PC-3 (cell line): ENCODE data around the gene CYP27A1. TPM values are rescaled to one million over a fixed set of nuclear protein-coding genes. Genes with fewer than 3 reads are reported as not detected.

Experiments
- ATAC-seq: fragments of 200-7000 bp; cut with Tn5 transposase; 2 replicates; pipeline ENCODE4 v1.9.1; 2020; ENCODE audit warnings: mild to moderate bottlenecking, moderate library complexity
- BruUV-seq: library from RNA; stranded (reverse); fragments of 400-500 nt; replicated peaks from 2 replicates; lab custom pipeline; 2021; lab: Mats Ljungman, UMichigan
- CTCF ChIA-PET: fragments of 300-600 bp; sonication (Branson Sonifier 250); formaldehyde crosslinking; loops from one replicate; lab custom pipeline; 2022; ENCODE audit warnings: antibody characterized with exemption; lab: Charles Lee
- POLR2A ChIA-PET: fragments of 300-600 bp; sonication (Branson Sonifier 250); formaldehyde crosslinking; loops from one replicate; lab custom pipeline; 2022; ENCODE audit warnings: antibody characterized with exemption; ENCODE audit not compliant: unreplicated experiment; lab: Charles Lee
- DNase-seq: peaks from one replicate; pipeline ENCODE4 v3.0.0-alpha.2; 2015
- H2AFZ ChIP-seq: fragments of 300-600 bp; sonication (generic); 2 replicates; pipeline ENCODE4 v1.6.0; 2016; ENCODE audit warnings: antibody characterized with exemption, low read length
- H3F3A ChIP-seq: fragments of 300-600 bp; sonication (generic); one replicate; pipeline ENCODE4 v1.6.0; 2017; ENCODE audit warnings: antibody characterized with exemption, low read length, control low read depth, mild to moderate bottlenecking; ENCODE audit not compliant: unreplicated experiment
- H3K27ac ChIP-seq: fragments of 300-600 bp; sonication (generic); 2 replicates; pipeline ENCODE4 v1.5.1; 2016; ENCODE audit warnings: mild to moderate bottlenecking, low read length
- H3K27me3 ChIP-seq: fragments of 300-600 bp; sonication (generic); 2 replicates; pipeline ENCODE4 v1.6.1; 2016; ENCODE audit warnings: low read length, mixed read lengths
- H3K36me3 ChIP-seq: fragments of 300-600 bp; sonication (generic); 2 replicates; pipeline ENCODE4 v1.6.1; 2016; ENCODE audit warnings: low read depth, mixed run types, low read length, mixed read lengths
- H3K4me1 ChIP-seq: fragments of 300-600 bp; sonication (generic); 2 replicates; pipeline ENCODE4 v1.5.1; 2016; ENCODE audit warnings: low read length; ENCODE audit not compliant: insufficient read depth
- H3K4me2 ChIP-seq: fragments of 300-600 bp; sonication (generic); 2 replicates; pipeline ENCODE4 v1.6.0; 2016; ENCODE audit warnings: low read length
- H3K4me3 ChIP-seq: fragments of 300-600 bp; sonication (generic); 2 replicates; pipeline ENCODE4 v1.5.1; 2016; ENCODE audit warnings: mild to moderate bottlenecking, low read length, mixed read lengths
- H3K79me2 ChIP-seq: fragments of 300-600 bp; sonication (generic); 2 replicates; pipeline ENCODE4 v1.6.1; 2017; ENCODE audit warnings: low read length, mixed read lengths
- H3K9ac ChIP-seq: fragments of 300-600 bp; sonication (generic); 2 replicates; pipeline ENCODE4 v1.6.0; 2016; ENCODE audit warnings: mild to moderate bottlenecking, low read length
- H3K9me2 ChIP-seq: fragments of 300-600 bp; sonication (generic); replicated peaks from 2 replicates; pipeline ENCODE4 v1.6.1; 2016; ENCODE audit warnings: mixed run types, low read length, mixed read lengths
- H3K9me3 ChIP-seq: fragments of 300-600 bp; sonication (generic); 2 replicates; pipeline ENCODE4 v1.6.1; 2016; ENCODE audit warnings: low read length, mixed read lengths
- H4K20me1 ChIP-seq: fragments of 300-600 bp; sonication (generic); 2 replicates; pipeline ENCODE4 v1.6.1; 2016; ENCODE audit warnings: low read length, mixed read lengths
- EZH2 ChIP-seq: fragments of 300-600 bp; sonication (generic); IDR thresholded peaks from one replicate; pipeline ENCODE4 v1.6.1; 2017; ENCODE audit warnings: antibody characterized with exemption, mild to moderate bottlenecking, low read length; ENCODE audit not compliant: unreplicated experiment
- EZH2phosphoT487 ChIP-seq: fragments of 300-600 bp; sonication (generic); IDR thresholded peaks from 2 replicates; pipeline ENCODE4 v1.6.1; 2018; ENCODE audit warnings: mild to moderate bottlenecking, antibody characterized with exemption, low read length, borderline replicate concordance
- intact Hi-C: fragments of 100-400 bp; cut with micrococcal nuclease; formaldehyde crosslinking; loops from 2 replicates; pipeline ENCODE4 v1.9.0; 2023
- total RNA-seq: library from RNA; depleted of rRNA; stranded (reverse); fragments of >200 nt; gene quantifications from 2 replicates; pipeline ENCODE4 v1.2.3, GENCODE V29; 2014
- TF ChIP-seq, protein P1 (sequence below): fragments of 300-600 bp; sonication (generic); conservative IDR thresholded peaks from 2 replicates; pipeline ENCODE4 v1.5.1; 2017; ENCODE audit warnings: antibody characterized with exemption, low read depth, mild to moderate bottlenecking, low read length

CYP27A1 gene
- total RNA-seq, 1 experiment from 2014 or later = 6.0 TPM

DNA sequence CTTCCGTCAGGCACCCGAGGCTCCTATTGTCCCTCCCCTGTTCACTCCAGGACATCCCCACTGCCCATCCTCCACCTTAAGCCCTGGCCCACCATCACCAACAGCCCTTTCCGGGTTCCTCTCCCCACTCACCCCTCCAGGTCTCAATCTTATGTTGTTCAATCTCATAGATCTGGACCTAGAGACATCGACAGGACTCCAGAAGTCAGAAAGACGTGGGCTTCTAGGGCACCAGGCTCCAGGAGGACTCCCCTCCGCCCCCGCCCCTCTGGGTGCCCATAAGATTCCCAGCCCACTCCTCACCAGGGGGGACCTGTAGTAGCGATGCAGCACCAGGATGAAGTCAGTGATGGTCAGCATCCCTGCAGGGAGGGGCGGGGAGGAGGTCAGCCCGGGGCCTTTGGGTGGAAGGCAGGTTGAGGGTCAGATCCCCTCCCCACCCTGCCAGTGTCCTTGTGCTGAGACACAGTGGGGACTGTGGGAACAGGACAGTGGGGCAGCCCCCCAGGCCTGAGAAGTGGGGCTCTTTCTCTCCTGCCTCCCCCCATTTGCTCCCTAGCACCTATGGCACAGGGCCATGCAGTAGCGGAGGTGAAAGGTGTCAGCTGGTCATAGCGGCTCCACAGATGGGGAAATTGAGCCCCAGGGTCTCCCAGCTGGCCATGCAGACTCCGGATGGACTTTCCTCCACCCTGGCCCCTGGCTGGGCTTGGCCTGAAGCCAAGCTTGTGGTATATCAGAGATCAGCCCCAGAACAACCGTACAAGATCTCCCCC, 45.9 kb downstream of the CYP27A1 start:
- CTCF ChIA-PET = no interaction called here
- ATAC-seq (no peak), DNase-seq (no peak)
- Histone ChIP-seq H3K9ac (no peak overlapping the region), H4K20me1 (no peaks in the 10 kb centered on the region), H3K4me3 (no peak overlapping the region), H3K9me2 (no peaks in the 10 kb centered on the region), H3K27ac (no peak overlapping the region), H3K4me2 (no peak overlapping the region), H3K79me2 (no peaks in the 10 kb centered on the region), H3K27me3 (no peaks in the 10 kb centered on the region), H3K4me1 (peaks cover 11% of the 10 kb centered on the region), H2AFZ (no peak overlapping the region), H3K9me3 (no peaks in the 10 kb centered on the region), H3K36me3 (no peaks in the 10 kb centered on the region), H3F3A (no peaks in the 10 kb centered on the region)
- intact Hi-C loops = no loop called here
- TF ChIP-seq EZH2 = no peak
- TF ChIP-seq EZH2phosphoT487 = no peak
- TF ChIP-seq, protein P1, sequence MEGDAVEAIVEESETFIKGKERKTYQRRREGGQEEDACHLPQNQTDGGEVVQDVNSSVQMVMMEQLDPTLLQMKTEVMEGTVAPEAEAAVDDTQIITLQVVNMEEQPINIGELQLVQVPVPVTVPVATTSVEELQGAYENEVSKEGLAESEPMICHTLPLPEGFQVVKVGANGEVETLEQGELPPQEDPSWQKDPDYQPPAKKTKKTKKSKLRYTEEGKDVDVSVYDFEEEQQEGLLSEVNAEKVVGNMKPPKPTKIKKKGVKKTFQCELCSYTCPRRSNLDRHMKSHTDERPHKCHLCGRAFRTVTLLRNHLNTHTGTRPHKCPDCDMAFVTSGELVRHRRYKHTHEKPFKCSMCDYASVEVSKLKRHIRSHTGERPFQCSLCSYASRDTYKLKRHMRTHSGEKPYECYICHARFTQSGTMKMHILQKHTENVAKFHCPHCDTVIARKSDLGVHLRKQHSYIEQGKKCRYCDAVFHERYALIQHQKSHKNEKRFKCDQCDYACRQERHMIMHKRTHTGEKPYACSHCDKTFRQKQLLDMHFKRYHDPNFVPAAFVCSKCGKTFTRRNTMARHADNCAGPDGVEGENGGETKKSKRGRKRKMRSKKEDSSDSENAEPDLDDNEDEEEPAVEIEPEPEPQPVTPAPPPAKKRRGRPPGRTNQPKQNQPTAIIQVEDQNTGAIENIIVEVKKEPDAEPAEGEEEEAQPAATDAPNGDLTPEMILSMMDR = no peak
- POLR2A ChIA-PET = no interaction called here
- no TSS peak for BruUV-seq

DNA sequence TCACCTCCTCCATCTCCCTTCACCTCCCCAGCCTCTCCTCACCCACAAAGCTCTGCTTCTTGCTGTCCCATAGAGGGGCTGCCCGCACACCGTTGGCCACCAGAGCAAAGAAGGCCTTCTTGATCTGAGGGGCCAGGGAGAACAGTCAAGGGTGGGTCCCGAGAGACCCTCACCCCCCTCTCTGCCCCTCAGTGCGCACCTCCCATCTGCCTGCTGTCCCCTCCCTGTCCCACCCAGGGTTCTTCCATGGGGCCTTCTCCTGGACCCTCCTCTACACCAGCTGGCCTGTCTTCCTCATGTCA, 46.5 kb downstream of the CYP27A1 start:
- ChIA-PET CTCF (no interaction called here), POLR2A (interaction anchor here (0.6 kb wide), 1 partner anchor 476 kb away, joined by 4 read pairs; no protein-coding TSS in a partner anchor)
- no TSS peak for BruUV-seq
- Histone ChIP-seq H3K36me3 (no peaks in the 10 kb centered on the region), H3K4me3 (no peak overlapping the region), H3K4me1 (peaks cover 16% of the 10 kb centered on the region), H3K9ac (no peak overlapping the region), H3K27me3 (no peaks in the 10 kb centered on the region), H3K27ac (no peak overlapping the region), H3K9me2 (no peaks in the 10 kb centered on the region), H3K4me2 (no peak overlapping the region), H2AFZ (no peak overlapping the region), H4K20me1 (no peaks in the 10 kb centered on the region), H3K9me3 (no peaks in the 10 kb centered on the region), H3K79me2 (no peaks in the 10 kb centered on the region), H3F3A (no peaks in the 10 kb centered on the region)
- no peak for DNase-seq
- TF ChIP-seq EZH2phosphoT487 (no peak), EZH2 (no peak)
- TF ChIP-seq, protein P1 = no peak
- ATAC-seq = no peak
- intact Hi-C loops = no loop called here

DNA sequence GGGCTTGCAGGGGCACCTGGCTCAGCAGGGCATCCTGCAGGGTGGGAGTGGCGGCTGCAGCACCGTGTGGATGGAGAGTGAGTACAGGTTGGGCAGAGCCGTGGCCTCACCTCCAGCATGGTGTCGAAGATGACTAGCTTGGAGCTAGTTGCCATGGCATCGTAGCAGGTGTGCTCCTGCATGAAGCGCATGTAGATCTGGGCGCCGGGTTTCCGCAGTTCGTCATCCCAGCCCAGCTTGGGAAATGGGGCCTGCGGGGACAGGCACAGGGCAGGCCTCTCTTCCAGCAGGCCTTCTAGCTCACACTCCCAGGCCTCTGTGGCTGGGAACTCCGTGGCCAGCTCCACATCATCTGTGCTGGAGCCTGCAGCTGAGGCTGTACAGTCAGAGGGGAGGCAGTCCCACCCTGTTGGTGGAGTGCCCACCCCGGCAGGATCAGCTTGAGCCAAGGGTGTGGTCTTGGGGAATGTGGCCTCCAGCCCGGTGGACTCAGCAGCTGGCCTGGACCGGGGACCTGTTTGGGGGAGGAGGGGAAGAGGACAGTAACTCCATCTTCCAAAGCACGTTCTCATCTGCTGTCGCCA, 48.0 kb downstream of the CYP27A1 start:
- H3K79me2 ChIP-seq = no peaks in the 10 kb centered on the region
- no peak for ATAC-seq

More for the DNA sequence above, 48.0 kb downstream of the CYP27A1 start:
- no peak for DNase-seq
- intact Hi-C loops = no loop called here
- H3K27ac ChIP-seq = no peak overlapping the region
- H3K9me2 ChIP-seq = no peaks in the 10 kb centered on the region
- ChIA-PET CTCF (no interaction called here), POLR2A (no interaction called here)
- BruUV-seq = no TSS peak
- H3K9ac ChIP-seq = no peak overlapping the region
- H2AFZ ChIP-seq = no peak overlapping the region
- H3K4me1 ChIP-seq = peaks cover 26% of the 10 kb centered on the region
- no peaks in the 10 kb centered on the region for H4K20me1 ChIP-seq
- no peaks in the 10 kb centered on the region for H3K36me3 ChIP-seq
- no peak overlapping the region for H3K4me2 ChIP-seq
- H3K27me3 ChIP-seq = no peaks in the 10 kb centered on the region
- H3F3A ChIP-seq = no peaks in the 10 kb centered on the region
- TF ChIP-seq, protein P1 = no peak
- H3K9me3 ChIP-seq = no peaks in the 10 kb centered on the region
- H3K4me3 ChIP-seq = no peak overlapping the region
